Skeletal muscle tissue (tissue), 4 donors: ENCODE results near the gene SRP9. TPM values are rescaled to one million over a fixed set of nuclear protein-coding genes. Genes with fewer than 3 reads are reported as not detected.
"Not testable (repeated sequence)": the region's sequence is repeated elsewhere in the genome, so short reads cannot be mapped to it uniquely, and the experiment has no call there.

ENCODE experiments used
- H3K27ac ChIP-seq: one replicate; pipeline ENCODE4 v1.7.0; 2013; ENCODE audit warnings: mild to moderate bottlenecking, low read depth, low read length, inconsistent platforms
- H3K27me3 ChIP-seq, 3 donors: one replicate each; pipeline ENCODE4 v1.7.0; 2013; ENCODE audit warnings: low read length in 3 of 3; ENCODE audit not compliant: control insufficient read depth in 3 of 3, insufficient read depth in 3 of 3
- H3K36me3 ChIP-seq, 3 donors: one replicate each; pipeline ENCODE4 v1.7.0; 2013; ENCODE audit warnings: low read length in 3 of 3; ENCODE audit not compliant: control insufficient read depth in 3 of 3, insufficient read depth in 3 of 3
- H3K4me1 ChIP-seq, 3 donors: one replicate each; pipeline ENCODE4 v1.7.0; 2013; ENCODE audit warnings: low read length in 3 of 3, mild to moderate bottlenecking in 3 of 3; ENCODE audit not compliant: control insufficient read depth in 3 of 3, insufficient read depth in 3 of 3
- H3K4me3 ChIP-seq, 3 donors: one replicate each; pipeline ENCODE4 v1.7.0; 2013; ENCODE audit warnings: low read length in 3 of 3
- H3K9ac ChIP-seq, 3 donors: one replicate each; pipeline ENCODE4 v1.7.0; 2013; ENCODE audit warnings: low read length in 3 of 3, mild to moderate bottlenecking in 3 of 3, moderate library complexity in 2 of 3, low read depth in 1 of 3
- H3K9me3 ChIP-seq, 3 donors: one replicate each; pipeline ENCODE4 v1.7.0; 2013; ENCODE audit warnings: low read length in 3 of 3; ENCODE audit not compliant: control insufficient read depth in 3 of 3
- total RNA-seq: library from RNA; depleted of rRNA; stranded (reverse); fragments of >200 nt; gene quantifications from one replicate; pipeline ENCODE4 v1.2.3, GENCODE V29; 2014
- donor health status: Osteomylitis.

Gene SRP9
- total RNA-seq, 1 donor from 2014 or later = 139 TPM

DNA sequence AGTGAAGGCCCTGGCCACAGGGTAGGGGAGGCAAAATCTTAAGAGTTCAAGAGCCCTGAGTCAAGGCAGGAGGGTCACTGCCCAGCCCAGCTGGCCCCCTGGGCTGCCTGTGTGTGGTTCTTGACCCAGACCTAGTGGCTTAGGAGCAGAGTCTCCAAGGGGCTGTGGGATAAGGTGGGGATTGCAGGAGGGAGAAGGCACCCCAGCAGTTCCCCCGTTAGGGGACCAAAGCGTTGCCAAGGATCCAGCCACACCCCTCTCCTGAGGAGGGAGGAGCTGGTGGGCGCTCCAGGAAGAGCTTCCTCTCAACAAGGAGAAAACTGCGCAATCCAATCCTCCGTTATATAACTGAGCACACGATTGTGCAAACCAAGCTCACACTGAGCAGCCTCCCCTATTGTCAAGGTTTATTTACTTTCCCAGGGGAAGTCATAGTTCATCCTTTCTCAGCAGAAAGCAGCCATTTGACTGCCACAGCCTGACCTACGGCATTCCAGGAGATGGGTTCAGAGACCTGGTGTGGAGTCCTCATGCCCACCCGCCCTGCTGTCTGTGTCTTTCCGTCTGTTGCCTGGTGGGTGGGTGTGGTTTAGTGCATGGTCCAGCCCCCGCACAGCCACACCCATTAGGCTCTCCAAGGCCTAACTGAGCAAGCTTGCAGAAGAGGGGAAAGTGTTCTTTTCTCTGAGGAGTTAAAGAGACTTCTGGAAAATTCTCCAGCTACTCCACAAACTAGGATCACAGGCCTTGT lies 35.8 kb downstream of the SRP9 start:
- Histone ChIP-seq H3K9me3 (no peaks in the 10 kb centered on the region), H3K36me3 (peaks cover 0 to 3% (median 0%) of the 10 kb centered on the region in 3 donors), H3K27me3 (no peaks in the 10 kb centered on the region), H3K9ac (peak overlapping the region in 2 of 3 donors; percentile 36 to 58), H3K4me1 (peaks cover 76 to 80% (median 79%) of the 10 kb centered on the region in 3 donors), H3K27ac (peak overlapping the region; percentile 61), H3K4me3 (peak overlapping the region in 2 of 3 donors; percentile 2 to 26)

DNA sequence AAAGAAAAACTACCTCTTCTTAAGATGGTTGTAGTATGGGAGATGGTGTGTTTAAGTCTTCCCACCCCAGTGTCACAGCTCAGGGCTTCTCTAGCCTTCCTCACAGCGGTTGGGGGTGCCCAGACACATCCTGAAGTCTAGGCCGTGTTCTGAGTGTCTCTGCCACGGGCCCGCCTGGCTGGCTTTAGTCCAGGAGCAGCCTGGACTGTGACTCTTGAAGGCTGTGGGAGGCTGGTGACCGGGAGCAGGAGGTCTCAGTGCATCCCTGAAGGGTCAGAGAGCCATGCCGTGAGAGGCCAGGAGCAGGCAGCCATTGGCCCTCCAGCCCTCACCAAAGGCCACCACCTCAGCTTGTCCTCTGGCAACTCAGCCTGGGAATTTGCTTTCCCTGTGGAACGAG lies 36.8 kb downstream of the SRP9 start:
- Histone ChIP-seq H3K27me3 (no peaks in the 10 kb centered on the region), H3K9me3 (no peaks in the 10 kb centered on the region), H3K4me3 (peak overlapping the region in 1 of 3 donors; percentile 12)

DNA sequence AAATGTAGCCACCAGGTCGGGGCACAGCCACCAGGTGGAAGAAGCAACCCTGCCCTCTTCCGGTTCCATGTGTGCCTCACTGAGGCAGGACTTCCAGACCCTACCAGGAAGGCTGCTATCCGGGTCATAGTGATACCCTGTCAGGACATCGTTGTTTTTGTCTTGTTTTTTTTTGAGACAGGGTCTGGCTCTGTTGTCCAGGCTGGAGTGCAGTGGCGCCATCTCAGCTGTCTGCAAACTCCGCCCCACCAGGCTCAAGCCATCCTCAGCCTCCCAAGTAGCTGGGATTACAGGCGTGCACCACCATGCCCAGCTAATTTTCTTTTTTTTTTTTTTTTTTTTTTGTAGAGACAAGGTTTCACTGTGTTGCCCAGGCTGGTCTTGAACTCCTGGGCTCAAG lies 37.5 kb downstream of the SRP9 start:
- not testable (repeated sequence) for H3K27me3 ChIP-seq, H3K4me3 ChIP-seq, H3K36me3 ChIP-seq, H3K9ac ChIP-seq, H3K9me3 ChIP-seq
- Histone ChIP-seq H3K4me1 (peaks cover 84 to 89% (median 87%) of the 10 kb centered on the region in 3 donors), H3K27ac (peak overlapping the region; percentile 61)

More for the DNA sequence above, 36.8 kb downstream of the SRP9 start:
- peak overlapping the region; percentile 61 for H3K27ac ChIP-seq
- peaks cover 0 to 3% (median 0%) of the 10 kb centered on the region in 3 donors for H3K36me3 ChIP-seq
- H3K9ac ChIP-seq = peak overlapping the region in 2 of 3 donors; percentile 6 to 27
- peaks cover 82 to 85% (median 83%) of the 10 kb centered on the region in 3 donors for H3K4me1 ChIP-seq

DNA sequence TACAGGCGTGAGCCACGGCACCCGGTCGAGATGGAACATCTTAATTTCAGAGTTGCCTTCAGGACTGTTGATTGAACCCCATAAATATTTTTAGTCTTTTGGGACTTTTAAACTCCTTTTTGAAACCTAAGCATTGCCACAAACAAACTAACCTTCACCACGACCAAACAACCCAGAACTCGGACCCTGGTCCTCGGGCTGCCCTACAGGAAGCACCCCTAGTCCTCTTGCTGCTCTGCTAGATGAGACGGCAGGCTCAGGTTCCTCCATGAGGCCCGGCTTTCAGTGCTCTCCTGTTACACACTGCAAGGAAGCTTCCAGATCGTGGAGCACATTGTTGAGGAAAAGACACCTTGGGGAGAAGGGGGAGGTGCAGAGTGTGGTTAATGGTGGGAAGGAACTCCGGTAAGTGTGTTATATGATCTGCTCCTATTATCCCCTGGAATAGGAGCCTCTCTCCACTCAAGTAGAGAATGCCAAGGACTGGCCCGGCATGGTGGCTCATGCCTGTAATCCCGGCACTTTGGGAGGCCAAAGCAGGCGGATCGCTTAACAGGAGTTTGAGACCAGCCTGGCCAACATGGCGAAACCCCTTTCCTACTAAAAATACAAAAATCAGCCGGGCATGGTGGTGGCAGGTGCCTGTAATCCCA lies 38.0 kb downstream of the SRP9 start:
- Histone ChIP-seq H3K4me3 (peak overlapping the region; percentile 29 to 30 (median 30)), H3K36me3 (peaks cover 0 to 3% (median 0%) of the 10 kb centered on the region in 3 donors), H3K27me3 (no peaks in the 10 kb centered on the region), H3K4me1 (peaks cover 84 to 90% (median 87%) of the 10 kb centered on the region in 3 donors), H3K9me3 (no peaks in the 10 kb centered on the region), H3K9ac (no peak overlapping the region), H3K27ac (peak overlapping the region; percentile 48)

DNA sequence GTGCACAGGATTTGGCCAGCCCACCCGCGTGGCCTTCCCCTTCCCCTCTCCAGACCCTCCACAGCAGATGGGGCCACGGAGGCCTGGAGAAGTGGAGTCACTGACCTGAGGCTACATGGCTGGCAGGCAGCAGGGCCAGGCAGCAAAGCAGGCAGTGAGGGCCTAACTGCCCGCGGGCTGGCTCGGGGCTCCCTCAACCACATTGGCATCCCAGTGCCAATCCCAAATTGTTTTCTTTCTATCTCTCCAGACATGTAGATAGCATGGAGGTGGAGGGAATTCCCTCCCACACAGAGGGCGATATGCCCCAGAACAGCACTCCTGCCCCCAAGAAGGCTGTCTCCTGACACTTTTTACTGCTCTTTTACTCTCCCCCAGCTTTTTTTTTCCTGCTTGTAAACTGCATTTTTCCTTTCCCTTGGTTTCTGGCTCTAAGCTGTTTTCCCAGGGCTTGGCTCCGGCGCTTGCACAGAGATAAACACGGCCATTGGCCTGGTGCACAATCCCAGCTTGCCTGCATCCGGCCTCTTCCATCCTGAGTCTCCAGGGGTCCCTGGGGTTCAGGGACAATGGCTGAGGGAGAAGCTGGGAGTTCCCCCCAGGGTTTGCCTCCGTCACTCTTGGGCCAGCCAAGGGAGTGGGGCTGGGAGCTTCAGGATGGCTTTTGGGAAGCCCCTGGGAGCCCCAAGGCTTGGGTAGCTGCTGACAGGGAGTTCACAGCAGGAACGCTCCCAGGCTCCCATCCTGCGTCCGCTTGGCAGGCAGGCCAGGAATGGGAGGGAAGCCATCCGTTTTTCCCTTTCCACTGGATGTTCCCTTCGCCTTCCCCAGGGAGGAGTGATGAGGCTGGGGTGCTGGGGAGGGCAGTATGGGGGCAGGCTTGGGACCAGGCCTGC lies 39.3 kb downstream of the SRP9 start:
- Histone ChIP-seq H3K27me3 (no peaks in the 10 kb centered on the region), H3K27ac (peak overlapping the region; percentile 91), H3K36me3 (peaks cover 0 to 3% (median 0%) of the 10 kb centered on the region in 3 donors), H3K9me3 (no peaks in the 10 kb centered on the region), H3K4me1 (peaks cover 72 to 83% (median 75%) of the 10 kb centered on the region in 3 donors), H3K9ac (peak overlapping the region; percentile 64 to 77 (median 65)), H3K4me3 (peak overlapping the region; percentile 45 to 58 (median 49))

DNA sequence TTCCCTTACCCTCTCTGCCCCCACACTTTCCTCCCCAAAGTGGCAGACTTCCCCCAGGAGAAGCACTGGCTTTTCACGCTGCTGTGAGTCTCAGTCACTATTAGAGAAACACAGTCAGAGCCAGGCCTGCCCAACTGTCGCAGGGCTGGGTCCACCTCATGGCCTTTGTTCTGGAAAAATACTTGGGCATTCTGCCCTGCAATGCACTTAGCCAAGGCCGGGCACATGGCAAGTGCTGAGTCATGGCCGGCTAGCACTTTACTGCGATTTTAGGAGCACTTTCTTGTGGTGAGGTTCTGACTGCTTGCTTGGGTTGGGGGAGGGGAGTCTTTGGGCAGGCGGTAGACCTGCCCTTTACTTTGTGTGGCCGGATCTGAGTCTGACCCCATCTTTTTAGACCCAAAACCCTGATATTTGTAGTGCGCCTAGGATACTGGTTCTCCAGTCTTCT lies 40.0 kb downstream of the SRP9 start:
- Histone ChIP-seq H3K27ac (peak overlapping the region; percentile 91), H3K4me1 (peaks cover 67 to 81% (median 71%) of the 10 kb centered on the region in 3 donors), H3K9ac (peak overlapping the region; percentile 64 to 77 (median 65)), H3K27me3 (no peaks in the 10 kb centered on the region), H3K4me3 (peak overlapping the region; percentile 45 to 49 (median 45)), H3K9me3 (no peaks in the 10 kb centered on the region), H3K36me3 (peaks cover under 1 to 4% (median 1%) of the 10 kb centered on the region in 3 donors)

DNA sequence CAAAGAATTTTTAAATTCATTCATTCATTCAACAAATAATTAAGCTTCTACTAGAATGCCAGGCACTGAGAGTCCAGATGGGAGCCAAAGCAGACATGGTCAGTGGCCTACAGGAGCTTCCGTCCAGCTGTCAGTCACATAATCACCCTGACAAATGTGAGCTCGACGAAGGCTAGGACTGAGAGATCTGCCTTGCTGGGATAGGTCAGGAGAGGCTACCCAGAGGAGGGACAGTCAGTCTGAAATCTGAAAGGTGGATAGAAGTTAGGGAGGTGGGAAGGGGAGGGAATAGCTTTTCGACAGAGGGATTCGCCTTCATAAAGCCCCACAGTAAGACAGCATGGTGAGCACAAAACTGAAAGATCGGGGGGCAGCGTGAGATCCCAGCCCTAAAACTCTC lies 40.6 kb downstream of the SRP9 start:
- peaks cover 2 to 6% (median 4%) of the 10 kb centered on the region in 3 donors for H3K36me3 ChIP-seq
- no peaks in the 10 kb centered on the region for H3K9me3 ChIP-seq
- H3K27ac ChIP-seq = peak overlapping the region; percentile 91
- peak overlapping the region in 1 of 3 donors; percentile 34 for H3K4me3 ChIP-seq
- H3K4me1 ChIP-seq = peaks cover 64 to 80% (median 67%) of the 10 kb centered on the region in 3 donors
- H3K27me3 ChIP-seq = no peaks in the 10 kb centered on the region
- H3K9ac ChIP-seq = peak overlapping the region in 1 of 3 donors; percentile 44

DNA sequence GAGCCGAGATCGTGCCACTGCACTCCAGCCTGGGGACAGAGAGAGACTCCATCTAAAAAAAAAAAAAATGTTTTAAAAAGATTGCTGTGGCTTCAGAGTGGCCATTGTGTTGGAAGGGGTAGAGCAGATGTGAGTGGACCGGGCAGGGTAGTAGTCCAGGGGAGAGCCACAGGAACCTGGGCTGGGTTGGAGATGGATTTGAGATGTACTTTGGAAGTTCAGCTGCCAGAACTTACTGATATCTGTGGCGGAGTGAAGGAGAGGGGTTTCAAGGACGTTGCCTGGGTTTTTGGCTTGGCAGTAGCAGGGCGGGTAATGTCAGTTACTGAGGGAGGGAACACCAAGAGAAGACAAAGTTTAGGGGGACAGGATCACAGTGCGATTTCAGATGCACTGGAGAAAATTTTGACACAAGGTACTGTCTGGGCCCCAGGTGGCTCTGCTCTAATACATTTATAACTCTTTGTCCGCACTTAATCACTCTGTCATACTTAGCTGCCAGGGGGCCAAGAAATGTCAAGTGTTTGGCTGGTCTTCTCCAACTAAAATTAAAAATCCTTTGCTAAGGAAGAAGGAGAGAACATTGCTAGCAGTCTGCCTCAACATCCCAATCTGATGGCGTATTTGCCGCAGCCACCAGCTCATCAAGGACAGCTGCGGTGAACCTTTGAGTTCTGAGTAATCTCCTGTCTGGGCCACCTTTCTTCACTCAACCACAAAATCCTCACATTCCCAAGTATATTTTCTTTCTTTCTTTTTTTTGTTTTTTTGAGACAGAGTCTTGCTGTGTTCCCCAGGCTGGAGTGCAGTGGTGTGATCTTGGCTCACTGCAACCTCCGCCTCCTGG lies 41.9 kb downstream of the SRP9 start:
- peak overlapping the region in 1 of 3 donors; percentile 7 for H3K4me3 ChIP-seq
- peaks cover 4 to 6% (median 5%) of the 10 kb centered on the region in 3 donors for H3K36me3 ChIP-seq
- no peaks in the 10 kb centered on the region for H3K9me3 ChIP-seq
- H3K27me3 ChIP-seq = no peaks in the 10 kb centered on the region
- peak overlapping the region; percentile 51 for H3K27ac ChIP-seq
- peaks cover 60 to 80% (median 63%) of the 10 kb centered on the region in 3 donors for H3K4me1 ChIP-seq
- peak overlapping the region in 2 of 3 donors; percentile 3 for H3K9ac ChIP-seq
